WTC11 (cell line): ENCODE data around the gene F13B.

Experiments
- CTCF ChIP-seq: fragments of 200-600 bp; IDR thresholded peaks from 2 replicates; pipeline ENCODE4 v1.8.0; 2022; ENCODE audit warnings: antibody characterized with exemption
- ESRRA ChIP-seq: sonication (generic); formaldehyde crosslinking; IDR thresholded peaks from 2 replicates; pipeline ENCODE4 v1.8.1; 2022; ENCODE audit warnings: mild to moderate bottlenecking, missing genetic modification reagents, borderline replicate concordance
- FOXP4 ChIP-seq: sonication (generic); formaldehyde crosslinking; IDR thresholded peaks from 2 replicates; pipeline ENCODE4 v1.8.0; 2022; ENCODE audit warnings: mild to moderate bottlenecking, missing genetic modification reagents
- MAX ChIP-seq: sonication (generic); formaldehyde crosslinking; IDR thresholded peaks from 2 replicates; pipeline ENCODE4 v1.8.0; 2022; ENCODE audit warnings: mild to moderate bottlenecking, missing genetic modification reagents
- NFYB ChIP-seq: sonication (generic); formaldehyde crosslinking; conservative IDR thresholded peaks from 2 replicates; pipeline ENCODE4 v1.8.0; 2022; ENCODE audit warnings: low read depth, missing genetic modification reagents
- NR2C2 ChIP-seq: sonication (generic); formaldehyde crosslinking; IDR thresholded peaks from 2 replicates; pipeline ENCODE4 v1.8.0; 2022; ENCODE audit warnings: mild to moderate bottlenecking, missing genetic modification reagents
- PRDM15 ChIP-seq: sonication (generic); formaldehyde crosslinking; IDR thresholded peaks from 2 replicates; pipeline ENCODE4 v1.8.0; 2022; ENCODE audit warnings: missing genetic modification reagents
- USF2 ChIP-seq: sonication (generic); formaldehyde crosslinking; IDR thresholded peaks from 2 replicates; pipeline ENCODE4 v1.8.1; 2023; ENCODE audit warnings: mild to moderate bottlenecking, missing genetic modification reagents, moderate library complexity
- ZNF232 ChIP-seq: sonication (generic); formaldehyde crosslinking; IDR thresholded peaks from 2 replicates; pipeline ENCODE4 v1.8.0; 2022; ENCODE audit warnings: mild to moderate bottlenecking, missing genetic modification reagents
- ZNF512 ChIP-seq: sonication (generic); formaldehyde crosslinking; IDR thresholded peaks from 2 replicates; pipeline ENCODE4 v1.8.1; 2022; ENCODE audit warnings: missing genetic modification reagents, borderline replicate concordance
- ZSCAN18 ChIP-seq: fragments of 250-450 bp; sonication (Bioruptor Pico); IDR thresholded peaks from 2 replicates; pipeline ENCODE4 v2.1.2; 2022; ENCODE audit warnings: mild to moderate bottlenecking, moderate library complexity

- TF ChIP-seq PRDM15 (no peak), NFYB (CRISPR knock-in tag) (no peak), CTCF (no peak), FOXP4 (no peak), ZNF232 (CRISPR knock-in tag) (no peak), ZSCAN18 (CRISPR knock-in tag) (no peak), NR2C2 (CRISPR knock-in tag) (no peak), ZNF512 (CRISPR knock-in tag) (no peak), MAX (no peak), USF2 (CRISPR knock-in tag) (no peak), ESRRA (CRISPR knock-in tag) (no peak)
Measured at GRCh38 chr1:197013234-197013633, 53.8 kb downstream of the F13B start.
